ENCODE measurements around the gene HOXC6.
A peak's percentile ranks its signal among the peaks of the same experiment; 100 is the strongest.

HOXC6 gene

DNA sequence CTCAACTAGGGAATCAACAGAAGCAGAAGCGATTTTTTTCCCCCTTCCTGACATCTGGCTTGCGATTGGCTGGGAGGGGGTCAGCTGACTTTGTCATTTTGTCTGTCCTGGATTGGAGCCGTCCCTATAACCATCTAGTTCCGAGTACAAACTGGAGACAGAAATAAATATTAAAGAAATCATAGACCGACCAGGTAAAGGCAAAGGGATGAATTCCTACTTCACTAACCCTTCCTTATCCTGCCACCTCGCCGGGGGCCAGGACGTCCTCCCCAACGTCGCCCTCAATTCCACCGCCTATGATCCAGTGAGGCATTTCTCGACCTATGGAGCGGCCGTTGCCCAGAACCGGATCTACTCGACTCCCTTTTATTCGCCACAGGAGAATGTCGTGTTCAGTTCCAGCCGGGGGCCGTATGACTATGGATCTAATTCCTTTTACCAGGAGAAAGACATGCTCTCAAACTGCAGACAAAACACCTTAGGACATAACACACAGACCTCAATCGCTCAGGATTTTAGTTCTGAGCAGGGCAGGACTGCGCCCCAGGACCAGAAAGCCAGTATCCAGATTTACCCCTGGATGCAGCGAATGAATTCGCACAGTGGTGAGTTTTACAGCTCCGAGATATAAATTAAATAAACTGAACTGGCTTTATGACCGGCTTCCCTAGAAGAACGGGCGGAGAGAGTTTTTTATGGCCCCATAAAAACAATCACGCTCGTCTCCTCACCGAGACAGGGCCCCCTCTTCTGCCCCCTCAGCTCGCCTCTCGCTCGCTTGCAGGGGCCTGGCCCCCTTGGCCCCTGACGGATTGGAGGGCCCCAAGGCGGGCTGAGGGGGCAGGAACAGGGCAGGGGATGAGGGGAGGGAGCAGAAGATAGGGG is at the start of gene HOXC6:
HOXC6 (plus strand) TSS at position 127 of the 888 bp plus-strand sequence; CDS start at position 209, 82 bp downstream.
- no peak for DNase-seq

DNA sequence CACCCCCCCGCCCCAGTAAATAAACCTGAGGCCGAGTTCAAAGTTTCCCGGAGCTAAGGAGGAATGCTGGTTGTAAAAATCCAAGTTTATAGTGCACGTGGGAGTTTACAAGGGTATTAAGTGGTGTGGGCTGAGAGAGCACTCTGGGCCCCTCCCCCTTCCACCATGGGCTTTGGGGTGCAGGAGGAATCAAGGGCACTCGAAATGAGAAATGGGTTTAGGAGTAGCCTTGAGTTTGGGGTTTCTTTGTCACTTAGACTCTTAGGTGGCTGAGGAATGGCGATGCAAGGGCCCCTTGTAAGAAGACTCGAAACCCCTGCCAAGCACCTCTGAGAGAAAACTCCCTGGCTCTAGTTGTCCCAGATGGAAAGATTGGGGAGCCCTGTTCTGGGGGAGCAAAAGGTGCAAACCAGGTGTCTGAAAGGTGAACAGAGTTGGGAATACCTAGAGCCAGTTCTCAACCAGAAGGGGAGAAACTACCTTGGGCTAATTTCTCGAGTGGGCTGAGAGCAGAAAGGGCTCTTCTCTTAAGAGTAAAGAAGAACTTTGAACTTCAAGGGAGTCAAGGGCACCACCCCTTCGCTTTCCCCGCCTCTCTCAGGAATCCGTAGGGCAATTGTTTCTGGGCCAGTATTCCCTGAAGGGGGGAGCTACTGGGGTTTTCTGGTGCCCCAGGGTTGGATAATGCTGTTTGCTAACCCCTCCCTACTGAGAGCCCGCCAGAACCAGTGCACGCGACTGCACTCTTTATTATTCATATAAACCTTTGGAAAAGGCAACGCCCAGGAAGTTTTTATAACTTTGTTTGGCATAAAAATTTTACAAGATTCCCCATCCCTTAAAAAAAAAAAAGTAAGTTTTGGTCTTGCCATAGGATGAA is 49.5 kb upstream of the HOXC6 start:
- no peak for DNase-seq

DNA sequence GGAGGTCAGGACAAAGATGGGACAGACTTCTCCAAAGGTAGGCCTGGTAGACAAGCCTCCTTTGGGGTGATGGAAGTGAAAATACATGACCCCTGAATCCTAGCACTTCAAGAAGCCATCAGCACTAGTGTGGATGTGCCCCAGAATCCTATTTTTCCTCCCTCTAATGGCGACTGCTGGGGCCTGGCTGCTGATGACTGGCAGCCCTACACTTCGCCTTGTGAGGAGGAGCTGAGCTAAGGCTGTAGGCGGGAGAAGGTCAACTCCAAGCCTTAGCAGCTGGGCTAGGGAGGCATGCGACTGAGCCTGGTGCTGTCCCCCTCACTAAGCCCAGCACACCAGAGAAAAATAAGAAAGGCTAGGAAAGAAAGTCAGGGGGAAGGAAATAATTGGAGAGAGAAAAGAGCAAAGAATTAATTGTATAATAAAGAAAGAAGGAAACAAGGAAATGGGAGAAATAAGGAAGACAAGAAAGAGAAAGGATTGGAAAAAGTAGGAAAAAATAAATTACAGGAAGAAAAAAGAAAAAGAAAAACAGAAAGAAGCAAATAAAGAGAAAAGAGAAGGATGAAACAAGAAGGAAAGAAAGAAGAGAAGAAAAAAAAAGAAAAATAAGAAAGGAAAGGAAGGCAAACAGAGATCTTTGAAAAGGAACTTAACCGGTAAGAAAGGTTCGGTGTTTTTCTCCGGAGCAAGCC is 48.0 kb upstream of the HOXC6 start:
- DNase-seq = no peak

DNA sequence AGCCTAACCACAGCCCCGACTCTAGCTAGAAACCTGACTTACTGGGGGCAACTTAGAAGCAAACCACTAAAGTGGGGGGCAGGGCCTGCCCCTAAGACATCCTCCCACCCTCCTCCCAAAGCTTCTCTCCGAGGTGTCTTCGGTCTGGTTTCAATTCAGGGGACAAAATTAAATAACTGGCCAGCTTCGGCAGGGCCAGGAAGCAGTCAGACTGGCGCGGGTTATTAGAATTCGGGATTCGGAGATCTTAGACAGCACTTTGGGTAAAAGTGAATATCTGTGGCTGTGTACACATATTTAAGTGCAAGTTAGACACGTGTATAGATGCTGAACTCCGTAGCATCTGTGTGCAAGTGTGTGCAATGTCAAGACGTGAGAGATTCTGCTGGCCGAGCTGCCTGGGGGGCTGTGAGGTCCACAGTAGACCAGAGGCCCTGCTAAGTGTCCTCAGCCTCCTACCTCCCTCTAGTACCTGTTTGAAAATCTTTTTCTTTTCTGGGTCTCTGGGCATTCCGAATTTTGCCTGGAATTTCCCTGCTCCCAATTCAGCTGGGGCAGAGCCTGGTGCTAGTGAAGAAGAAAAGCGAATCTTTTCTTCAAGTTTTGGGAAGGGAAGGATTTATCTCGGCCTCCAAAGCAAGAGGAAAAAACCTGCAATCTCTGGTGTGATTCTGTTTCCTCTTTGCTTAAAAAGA is 47.3 kb upstream of the HOXC6 start:
- no peak for DNase-seq

DNA sequence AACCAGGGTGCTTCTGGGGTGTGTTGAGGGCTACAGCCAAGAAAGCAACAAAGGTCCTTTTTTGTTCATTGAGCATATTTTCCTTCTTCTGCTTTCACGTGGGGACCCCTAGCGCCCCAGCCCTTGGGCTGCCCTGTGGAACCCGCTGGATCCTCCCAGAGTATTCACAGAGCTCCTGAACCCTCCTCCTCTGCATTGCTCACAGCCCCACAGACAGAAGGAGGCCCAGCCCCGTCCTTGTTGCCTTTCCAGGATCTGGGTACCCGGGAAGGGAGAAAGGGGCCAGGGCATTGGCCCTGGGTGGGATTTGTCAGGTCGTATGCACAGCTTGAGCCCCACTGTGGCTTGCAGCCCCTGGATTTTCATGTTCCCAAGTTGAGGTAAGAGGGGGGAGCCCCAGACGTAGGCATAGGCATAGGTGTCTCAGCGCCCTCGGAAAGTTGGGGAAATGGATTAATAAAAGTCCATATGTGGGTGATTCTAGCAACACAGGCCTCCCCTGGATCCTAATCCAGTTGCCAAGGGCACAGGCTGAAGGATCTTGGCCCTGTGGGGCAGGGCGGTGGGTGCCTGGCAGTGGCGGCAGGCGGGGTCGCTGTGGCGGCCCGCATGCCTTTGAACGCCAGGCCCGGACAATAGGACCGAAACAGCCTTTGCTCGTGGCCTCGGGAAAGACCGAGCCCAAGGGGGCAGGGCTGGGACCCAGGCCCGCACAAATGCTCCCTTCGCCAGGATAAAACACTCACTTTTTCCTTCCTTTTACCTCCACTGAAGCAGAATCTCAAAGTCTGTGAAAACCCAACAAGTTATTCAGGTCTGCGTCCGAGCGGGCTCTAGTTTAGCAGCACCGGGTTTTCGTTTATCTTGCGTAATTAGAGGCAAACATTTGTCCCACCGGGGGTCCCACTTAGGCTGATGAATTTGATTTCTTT is 46.3 kb upstream of the HOXC6 start:
- no peak for DNase-seq

DNA sequence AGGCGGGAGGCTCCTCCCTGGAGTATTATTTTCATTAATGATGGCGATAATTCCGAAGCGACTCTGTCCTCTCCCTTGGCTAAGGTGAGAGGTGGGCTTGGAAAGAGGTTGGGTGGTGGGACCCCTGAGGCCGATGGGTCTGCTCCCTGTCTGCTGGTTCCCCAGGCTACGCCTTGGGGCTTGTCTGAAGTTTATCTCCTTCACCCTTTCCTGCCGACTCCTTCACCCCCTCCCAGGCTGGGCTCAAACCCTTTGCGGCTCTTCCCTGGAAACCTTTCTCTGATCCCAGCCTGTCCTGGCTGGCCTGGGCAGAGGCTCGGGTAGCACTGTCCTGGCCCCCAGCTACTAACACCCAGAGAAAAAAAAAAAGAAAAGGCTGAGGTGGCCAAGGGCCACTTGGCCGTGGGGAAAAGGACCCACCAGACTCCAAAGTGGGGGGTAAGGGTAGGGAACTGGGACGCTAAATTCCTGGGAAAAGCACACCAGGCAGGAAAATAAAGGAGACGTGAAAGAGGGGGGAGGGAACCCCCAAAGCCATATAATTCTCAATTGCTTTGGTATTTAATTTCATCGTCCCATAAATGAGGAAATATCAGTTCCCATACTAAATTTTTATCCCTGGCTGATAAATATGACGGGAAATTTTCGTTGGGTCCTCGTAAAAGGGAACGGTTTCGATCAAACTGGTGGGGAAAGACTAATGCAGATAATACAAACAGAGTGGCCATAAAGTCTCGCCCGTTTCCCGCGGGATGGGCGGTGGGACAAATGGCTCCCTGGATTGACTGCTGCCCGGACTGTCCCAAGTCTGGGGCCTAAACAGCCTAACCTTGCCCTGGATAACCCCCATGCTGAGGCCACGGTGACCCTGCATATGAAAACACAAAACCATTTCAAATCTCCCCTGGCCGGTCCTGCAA is 45.3 kb upstream of the HOXC6 start:
- no peak for DNase-seq

DNA sequence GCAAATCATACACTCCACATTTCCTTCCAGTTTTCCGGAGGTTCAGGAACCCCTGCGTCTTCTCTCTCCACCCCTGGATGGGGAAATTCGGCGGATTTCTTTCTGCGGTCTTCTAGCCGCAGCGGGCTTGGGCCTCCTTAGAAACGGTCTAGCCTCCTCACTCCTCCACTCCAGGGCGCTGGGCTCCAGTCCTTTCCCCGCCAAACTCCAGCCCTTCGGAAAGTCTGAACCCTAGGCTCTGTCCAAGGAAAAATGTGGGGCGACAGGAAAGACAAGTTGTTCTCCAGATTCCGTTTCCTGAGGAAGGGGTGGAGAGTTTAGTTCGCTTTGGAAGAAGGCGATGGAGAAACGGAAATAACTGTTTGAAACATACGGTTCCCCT is 44.7 kb upstream of the HOXC6 start:
- DNase-seq = no peak

DNA sequence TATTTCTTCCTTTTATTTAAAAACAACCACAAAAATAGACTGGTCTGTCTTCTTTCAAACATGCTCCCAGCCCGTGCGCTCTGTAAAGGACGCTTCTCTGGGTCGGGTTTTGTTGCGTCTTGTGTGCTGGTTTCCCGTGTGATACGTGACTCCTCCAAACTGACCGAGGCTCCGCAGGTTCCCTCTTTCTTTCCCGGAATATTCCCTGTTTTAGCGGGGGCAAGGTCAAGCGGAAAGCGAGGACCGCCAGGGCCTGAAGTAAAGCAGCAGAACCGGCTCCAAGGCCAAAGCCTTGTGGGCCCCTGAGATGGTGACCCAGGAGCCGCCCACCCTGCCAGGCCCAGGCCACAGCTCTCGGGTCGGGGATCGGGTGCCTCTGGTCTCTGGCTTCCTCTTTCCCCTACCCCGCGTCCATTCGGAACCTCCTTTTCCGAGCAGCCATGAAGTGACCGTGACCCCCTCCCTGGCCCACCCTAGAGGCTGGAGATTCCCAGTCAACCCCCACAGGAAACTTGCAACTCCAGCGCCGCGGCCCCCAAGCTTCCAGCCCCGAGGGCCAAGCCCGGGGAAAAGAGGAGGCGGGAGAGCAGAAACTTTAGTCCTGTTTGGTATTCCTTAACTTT is 44.2 kb upstream of the HOXC6 start:
- DNase-seq = no peak

DNA sequence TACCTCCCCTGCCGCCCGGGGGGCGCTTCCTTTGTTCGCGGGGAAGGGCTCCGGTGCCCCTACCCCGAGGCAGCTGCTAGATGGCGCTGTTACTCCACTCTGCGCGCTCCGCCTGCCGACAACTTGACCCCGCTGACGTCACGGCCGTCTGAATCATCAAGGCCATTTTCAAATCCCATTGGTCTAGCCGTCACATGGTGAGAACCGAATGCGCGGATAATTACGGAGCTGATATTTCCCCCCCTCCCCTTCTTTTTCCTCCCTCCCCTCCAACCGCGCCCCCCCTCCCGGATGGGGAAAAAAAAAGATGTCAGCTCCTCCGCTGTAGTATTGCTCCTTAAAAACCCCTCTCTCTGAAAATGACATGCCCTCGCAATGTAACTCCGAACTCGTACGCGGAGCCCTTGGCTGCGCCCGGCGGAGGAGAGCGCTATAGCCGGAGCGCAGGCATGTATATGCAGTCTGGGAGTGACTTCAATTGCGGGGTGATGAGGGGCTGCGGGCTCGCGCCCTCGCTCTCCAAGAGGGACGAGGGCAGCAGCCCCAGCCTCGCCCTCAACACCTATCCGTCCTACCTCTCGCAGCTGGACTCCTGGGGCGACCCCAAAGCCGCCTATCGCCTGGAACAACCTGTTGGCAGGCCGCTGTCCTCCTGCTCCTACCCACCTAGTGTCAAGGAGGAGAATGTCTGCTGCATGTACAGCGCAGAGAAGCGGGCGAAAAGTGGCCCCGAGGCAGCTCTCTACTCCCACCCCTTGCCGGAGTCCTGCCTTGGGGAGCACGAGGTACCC is 43.1 kb upstream of the HOXC6 start, which contains the start of gene HOXC10:
HOXC10 (plus strand) TSS at position 246 of the 791 bp plus-strand sequence; CDS start at position 360, 114 bp downstream.
- DNase-seq = peak in 25 of 51 donors; percentile 3 to 55 (median 14)

DNA sequence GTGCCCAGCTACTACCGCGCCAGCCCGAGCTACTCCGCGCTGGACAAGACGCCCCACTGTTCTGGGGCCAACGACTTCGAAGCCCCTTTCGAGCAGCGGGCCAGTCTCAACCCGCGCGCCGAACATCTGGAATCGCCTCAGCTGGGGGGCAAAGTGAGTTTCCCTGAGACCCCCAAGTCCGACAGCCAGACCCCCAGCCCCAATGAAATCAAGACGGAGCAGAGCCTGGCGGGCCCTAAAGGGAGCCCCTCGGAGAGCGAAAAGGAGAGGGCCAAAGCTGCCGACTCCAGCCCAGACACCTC is 42.6 kb upstream of the HOXC6 start:
- DNase-seq = no peak

DNA sequence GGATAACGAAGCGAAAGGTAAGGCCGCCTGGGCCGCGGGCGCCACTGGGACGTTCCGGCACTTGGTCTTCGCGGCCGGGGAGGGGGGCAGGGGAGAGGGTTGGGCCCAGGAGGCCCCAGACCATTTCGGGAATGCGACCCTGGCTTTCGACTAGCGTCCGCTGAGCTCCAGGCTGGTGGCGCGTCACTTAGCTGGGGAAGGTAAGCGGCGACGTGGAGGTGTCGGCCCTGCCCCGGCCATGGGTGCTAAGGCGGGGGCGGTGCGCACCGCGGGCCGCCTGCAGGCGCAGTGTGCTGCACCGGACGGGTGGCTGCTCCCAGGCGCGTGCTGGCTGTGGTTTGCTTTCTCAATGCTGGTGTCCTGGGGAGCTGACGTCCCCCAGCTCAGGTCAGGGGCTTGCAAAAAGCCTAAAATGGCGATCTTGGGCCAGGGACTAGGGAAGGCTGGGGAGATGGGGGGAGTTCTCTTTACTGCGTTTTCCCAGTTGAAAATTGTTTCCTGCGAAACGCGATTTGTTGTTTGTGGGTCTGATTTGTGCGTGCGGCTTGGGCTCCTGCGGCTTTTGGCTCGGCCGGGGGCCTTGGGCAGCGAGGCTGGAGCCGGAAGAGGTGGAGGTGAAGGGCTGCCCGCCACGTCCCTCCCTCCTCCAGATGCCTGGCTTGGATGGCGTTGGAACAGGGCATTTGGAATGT is 42.1 kb upstream of the HOXC6 start:
- no peak for DNase-seq

DNA sequence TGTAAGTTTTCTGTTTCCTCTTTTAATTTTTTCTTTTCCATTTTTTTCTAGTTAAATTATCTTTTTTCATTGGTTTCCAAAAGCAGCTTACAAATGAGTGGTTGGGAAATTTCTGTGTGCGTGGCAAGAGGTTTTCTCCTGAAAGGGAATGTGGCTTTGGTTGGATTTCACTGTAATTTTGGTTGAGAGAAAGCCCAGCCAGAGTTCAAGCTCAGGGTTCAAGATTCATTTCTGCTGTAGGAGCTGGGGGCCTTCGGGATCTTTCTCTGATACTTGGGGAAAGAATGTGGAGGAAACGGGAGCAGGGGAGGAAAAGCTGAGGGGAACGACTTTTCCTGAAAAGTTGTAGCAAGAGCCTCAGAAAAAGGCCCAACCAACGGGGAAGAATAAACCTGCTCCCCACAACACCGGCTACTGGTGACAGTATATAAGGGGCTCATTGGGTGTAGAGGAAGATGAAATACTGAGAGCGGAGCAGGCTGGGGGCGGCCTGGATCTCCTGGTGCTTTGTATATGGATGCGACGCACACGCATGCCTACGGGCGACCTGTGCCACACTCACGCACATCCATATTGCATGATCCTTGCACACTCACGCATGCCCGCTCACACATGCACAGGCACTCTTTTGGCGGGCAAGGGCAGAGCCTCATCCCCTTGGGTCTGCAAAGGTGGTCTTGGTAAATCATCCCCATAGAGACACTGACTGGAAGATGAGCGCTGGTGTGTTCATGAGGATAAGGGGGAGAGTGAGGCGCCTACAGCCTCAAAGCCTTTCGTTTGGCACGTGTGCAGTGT is 41.4 kb upstream of the HOXC6 start:
- no peak for DNase-seq

DNA sequence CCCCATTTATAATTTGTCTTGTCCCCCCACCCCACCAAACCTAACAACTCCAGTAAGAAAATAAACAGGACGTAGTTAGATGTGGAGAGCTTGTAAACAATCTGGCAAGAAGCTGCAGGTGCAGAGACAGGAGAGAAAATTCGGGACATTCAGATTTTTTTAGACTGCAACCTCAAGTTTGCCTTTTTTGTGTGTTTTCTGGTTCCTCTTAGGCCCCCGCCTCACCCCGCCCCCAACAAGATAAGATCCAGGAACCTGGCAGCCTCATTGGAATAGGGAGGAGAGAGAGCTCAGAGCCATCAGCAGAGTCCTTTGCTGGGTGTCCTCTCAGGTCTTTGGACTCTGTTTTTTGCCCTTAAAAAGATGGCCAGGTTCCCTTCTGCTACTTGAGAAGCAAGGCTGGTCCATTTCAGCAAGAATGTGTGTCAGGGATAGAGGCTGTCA is 40.4 kb upstream of the HOXC6 start:
- DNase-seq = no peak

DNA sequence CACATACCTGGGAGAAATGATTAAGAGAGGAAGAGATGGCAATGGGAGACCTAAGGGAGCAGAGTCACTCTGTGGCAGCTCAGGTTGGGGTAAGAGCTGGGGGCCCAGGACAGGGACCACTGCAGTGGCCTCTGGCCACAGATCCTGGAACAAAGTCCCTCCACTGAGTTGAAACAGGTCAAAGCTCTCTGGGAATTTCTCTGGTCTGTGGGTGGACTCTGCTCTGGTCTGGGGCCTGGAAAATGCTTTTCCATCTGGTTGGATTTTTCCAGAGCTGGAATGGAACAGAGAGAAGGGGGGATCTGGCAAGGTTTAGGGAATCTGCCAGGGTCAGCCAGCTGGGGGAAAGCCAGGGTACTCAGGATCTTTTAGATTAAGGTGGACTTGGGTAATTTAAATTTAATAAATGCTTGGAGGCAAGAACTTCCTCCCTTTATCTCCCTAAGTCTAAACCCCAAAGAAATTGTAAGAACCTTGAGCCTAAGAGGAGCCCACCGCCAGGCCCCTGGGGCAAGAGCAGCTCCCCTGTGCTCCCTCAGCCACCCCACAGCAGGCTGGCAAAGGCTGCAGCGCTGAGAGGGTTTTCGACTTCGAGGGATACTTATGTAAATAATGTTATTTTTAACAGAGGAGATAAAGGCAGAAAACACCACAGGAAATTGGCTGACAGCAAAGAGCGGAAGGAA is 39.6 kb upstream of the HOXC6 start:
- DNase-seq = no peak

Data from hypothalamus (tissue), 51 donors.